GM19239 (cell line): ENCODE results near the gene SUMO3.
"Not testable (repeated sequence)": the region's sequence is repeated elsewhere in the genome, so short reads cannot be mapped to it uniquely, and the experiment has no call there.

ENCODE experiments used
- DNase-seq: peaks from one replicate; pipeline ENCODE4 v3.0.0; 2011; ENCODE audit warnings: low spot score; ENCODE audit not compliant: insufficient read length
- FAIRE-seq: peaks from 2 replicates; lab custom pipeline; 2011; peaks lifted over from hg19 to GRCh38; lab: Jason Lieb, UNC

Gene SUMO3

DNA sequence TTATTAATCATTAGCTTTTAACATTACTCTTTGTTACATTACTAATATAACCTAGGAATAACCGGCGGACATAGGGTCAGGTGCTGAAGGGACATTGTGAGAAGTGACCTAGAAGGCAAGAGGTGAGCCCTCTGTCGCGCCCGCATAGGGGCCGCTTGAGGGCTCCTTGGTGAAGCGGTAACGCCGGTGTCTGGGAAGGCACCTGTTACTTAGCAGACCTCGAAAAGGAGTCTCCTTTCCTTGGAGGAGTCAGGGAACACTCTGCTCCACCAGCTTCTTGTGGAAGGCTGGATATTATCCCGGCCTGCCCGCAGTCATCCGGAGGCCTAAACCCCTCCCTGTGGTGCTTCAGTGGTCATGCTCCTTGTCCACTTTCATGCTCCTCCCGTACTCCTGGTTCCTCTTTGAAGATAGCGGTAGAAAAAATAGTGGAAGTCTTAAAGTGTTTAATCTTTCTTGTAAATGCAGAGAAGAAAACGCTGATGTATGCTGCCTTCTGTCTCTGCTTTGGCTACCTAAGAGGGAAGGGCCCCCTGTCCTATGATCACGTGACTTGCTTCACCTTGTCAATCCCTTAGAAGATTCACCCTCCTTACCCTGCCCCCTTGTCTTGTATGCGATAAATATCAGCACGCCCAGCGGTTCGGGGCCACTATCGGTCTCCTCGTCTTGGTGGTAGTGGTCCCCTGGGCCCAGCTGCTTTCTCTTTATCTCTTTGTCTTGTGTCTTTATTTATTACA is 14.8 kb upstream of the SUMO3 start:
- not testable (repeated sequence) for FAIRE-seq, DNase-seq

DNA sequence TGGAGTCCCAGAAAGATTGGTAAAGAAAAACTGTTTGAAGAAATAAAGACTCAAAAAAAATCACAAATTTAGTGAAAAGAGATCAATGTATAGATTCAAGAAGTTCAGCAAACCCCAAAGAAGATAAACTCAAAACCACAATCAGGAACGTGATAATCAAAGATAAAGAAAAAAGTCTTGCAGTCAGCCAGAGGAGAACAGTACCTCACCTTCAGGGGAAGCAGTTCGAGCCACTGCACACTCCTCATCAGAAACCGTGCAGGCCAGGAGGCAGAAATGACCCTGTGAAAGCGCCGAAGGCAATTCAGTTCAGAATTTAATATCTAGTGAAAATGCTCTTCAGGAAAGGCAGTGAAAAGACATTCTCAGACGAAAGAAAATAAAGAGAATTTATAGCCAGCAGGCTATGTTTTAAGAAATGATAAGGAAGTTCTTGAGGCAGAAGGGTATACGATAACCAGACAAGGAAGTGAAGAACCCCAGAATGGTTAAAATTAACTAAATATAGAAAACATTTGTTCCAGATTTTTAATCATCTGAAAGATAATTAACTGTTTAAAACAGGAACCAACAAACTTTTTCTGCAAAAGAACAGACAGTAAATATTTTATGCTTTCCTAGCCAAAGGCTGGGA is 13.5 kb upstream of the SUMO3 start:
- DNase-seq (no peak), FAIRE-seq (peak; percentile 76)

DNA sequence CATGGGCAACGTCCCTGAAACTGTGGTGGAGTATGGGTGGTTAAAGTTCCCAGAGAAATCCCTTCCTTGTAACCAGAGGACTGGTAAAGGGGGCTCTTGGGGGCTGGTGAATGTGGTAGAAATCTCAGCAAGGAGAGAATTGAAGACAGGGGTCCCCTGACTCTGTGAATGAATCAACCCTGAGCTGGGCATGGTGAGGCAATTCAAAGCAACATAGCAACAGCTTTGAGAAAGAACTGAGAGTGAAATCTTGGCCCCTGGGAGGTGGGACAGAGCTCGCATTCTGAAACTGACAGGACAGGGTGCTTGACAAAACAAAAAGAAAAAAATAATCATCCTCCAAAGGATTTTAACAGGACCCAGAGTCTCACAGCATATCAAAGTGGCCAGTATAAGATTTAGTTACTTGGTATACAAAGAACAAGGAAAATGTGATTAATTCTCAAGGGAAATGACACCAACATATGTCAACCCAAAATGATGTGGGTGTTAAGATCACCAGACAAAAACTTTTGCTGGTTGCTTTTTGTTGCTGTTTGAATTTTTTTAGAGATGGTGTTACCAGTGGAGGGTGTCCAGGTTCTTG is 11.7 kb upstream of the SUMO3 start:
- DNase-seq = no peak
- peak; percentile 47 for FAIRE-seq

DNA sequence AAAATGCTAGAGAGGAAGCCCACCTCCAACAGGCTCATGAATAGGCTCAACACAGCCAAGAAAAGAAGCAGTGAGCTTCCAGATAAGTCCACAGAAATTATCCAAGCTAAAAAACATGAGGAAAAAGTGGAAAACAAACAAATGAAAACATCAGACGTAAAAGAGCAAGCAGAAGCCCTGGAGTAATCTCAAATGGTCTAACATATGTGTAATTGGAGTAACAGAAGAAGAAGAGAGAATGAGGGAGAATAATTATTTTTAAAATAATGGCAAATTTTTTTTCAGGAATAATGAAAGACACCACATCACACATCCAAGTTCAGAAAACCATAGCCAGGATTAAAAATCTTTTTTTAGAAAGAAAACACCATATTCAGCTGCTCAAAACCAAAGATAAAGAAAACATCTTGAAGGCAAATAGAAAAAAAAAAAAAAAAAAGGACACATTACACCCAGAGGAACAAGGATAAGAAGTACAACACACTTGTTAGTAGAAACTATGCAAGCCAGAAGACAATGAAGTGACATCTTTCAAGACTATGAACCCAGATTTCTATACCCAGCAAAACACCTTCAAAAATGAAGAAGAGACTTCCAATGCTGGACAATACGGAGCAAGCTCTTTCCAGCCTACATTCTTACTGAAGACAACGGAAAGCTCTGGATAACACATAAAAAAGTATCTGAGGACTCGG is 10.6 kb upstream of the SUMO3 start:
- FAIRE-seq = no peak
- no peak for DNase-seq

DNA sequence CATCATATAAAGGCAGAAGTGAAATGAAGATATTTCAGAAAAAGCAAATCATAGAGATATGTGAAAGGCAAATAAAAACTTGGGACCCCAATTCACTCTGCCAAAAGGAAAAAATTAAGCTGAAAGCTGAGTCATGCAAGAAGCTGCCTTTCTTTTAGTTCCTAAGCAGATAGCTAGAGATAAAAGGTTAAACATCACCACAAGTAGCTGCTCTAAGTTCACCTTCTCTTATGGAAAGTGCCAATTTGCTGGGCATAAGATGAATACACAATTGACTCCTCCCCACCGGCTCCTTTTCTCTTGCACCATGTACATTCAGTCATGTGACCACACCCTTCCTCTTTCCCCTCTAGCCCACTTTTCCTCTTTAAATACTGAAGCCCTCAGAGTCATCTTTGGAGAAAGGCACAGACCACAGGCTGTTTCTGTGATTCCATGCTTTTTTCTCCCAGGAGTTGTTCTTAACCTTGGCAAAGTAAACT is 5.4 kb upstream of the SUMO3 start:
- DNase-seq (no peak), FAIRE-seq (no peak)

DNA sequence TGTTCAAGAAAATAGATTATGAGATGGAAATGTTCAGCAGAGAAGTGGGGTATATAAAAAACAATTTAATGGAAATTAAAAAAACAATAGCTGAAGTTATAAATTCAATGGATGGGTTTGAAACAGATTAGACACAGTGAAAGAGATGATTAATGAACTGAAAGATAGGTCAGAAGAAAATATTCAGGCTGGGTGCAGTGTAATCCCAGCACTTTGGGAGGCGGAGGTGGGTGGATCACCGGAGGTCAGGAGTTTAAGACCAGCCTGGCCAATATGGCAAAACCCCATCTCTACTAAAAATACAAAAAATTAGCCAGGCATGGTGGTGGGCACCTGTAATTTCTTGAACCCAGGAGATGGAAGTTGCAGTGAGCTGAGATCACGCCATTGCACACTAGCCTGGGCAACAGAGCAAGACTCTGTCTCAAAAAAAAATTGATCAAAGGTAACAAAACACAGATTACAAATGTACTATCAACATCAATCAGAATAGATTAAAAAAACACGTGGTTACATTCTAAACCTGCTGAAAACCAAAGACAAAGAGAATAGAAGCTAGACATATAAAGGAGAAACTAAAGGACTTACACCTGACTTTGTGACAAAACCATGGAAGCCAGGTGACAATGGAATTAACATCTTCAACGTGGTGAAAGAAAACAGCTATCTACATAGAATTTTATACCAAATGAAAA is 4.8 kb upstream of the SUMO3 start:
- DNase-seq (no peak), FAIRE-seq (no peak)

DNA sequence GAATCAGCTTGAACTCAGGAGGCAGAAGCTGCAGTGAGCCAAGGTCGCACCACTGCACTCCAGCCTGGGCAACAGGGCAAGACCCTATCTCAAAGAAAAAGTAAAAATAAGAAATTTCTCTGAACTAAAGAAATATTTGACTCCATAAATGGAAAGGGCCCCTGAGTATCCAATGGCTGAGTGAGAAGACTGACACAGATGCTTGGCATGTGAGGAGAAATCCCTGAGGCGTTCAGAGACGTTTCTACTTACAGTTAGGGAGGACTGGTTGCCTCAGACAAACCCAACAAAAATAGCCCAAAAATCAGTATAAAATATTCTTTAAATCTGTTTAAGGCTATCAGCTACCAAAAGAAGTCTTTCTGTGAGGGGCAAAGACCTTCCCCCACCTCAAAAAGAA is 3.0 kb upstream of the SUMO3 start:
- DNase-seq = no peak
- FAIRE-seq = no peak

DNA sequence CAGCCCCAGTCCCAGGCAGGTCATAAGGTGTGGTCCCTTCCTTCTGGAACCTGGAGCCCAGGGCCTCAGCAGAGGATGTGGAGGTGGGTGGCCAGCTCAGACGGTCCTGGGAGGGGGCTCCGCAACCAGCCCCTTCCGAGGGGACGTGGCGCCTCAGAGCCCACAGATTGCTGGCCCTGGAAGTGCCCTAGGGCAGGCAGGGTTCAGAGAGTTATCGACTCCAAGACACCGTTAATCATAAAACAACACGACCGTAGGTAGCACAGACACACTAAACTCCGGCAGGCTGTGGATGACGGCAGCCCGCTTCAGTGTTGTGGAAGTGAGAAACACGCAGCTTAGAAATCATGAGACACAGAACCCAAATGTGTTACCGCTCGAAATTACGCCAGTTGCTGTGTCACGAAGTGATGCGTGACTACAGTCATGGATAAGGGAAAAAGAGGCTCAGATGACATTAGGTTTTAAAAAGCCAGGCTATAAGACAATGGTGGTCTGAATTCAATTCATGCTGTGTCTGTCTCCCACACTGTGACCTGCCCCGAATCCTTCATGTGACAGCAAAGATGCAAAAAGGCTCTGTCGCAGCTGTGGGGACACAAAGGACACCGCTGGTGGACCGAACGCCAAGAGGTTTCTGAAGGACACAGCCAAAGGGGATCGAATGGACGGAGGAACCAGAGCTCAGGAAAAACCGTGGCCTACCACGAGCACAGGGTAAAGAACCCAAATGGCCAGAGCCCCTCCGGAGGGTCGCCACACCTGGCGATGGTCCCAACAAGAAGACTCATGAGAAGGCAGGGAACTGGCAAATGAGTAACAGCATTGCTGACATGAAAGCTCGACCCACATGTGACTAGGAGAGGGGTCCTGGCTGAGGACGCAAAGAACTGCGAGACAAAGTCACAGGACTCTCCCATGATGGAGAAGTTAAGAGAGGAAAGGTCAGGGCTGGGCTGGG is 1.7 kb upstream of the SUMO3 start:
- no peak for DNase-seq
- FAIRE-seq = no peak

DNA sequence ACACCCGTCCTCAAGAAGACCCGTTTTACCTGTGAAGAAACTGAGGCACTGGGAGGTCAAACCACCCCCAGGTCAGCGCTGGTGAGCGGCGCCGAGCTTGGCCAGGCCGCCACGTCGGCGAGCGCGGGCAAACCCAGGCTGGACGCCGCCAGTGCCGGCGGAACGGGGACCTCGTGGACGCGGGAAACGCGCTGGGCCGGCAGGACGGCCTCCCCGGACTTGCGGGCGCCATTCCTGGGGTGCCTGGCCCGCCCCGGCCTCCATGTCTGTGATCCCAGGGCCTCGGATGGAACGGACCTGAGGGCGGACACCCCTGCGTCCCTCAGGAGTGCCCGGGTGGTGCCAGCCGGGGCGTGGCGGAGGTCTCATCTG is 764 bp upstream of the SUMO3 start:
- no peak for FAIRE-seq
- no peak for DNase-seq

DNA sequence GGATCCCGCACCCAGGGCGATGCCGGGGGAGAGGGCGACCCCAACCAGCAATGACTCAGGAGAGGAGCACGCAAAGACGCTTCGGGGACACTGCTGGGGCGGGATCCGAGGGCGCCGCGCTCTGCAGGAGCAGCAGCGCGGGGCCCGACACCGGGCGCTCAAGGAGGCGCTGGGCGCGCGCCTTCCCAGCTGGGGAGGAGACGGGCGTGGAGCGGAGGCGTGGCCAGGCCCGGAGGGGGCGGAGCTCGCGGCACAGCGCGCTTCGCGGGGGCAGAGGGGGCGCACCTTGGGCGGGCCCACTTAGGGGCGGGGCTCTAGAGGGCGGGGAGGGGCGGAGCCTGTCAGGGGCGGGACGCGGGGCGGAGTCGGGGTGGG is 369 bp downstream of the SUMO3 start:
- DNase-seq (peak; percentile 99), FAIRE-seq (peak; percentile 74)

DNA sequence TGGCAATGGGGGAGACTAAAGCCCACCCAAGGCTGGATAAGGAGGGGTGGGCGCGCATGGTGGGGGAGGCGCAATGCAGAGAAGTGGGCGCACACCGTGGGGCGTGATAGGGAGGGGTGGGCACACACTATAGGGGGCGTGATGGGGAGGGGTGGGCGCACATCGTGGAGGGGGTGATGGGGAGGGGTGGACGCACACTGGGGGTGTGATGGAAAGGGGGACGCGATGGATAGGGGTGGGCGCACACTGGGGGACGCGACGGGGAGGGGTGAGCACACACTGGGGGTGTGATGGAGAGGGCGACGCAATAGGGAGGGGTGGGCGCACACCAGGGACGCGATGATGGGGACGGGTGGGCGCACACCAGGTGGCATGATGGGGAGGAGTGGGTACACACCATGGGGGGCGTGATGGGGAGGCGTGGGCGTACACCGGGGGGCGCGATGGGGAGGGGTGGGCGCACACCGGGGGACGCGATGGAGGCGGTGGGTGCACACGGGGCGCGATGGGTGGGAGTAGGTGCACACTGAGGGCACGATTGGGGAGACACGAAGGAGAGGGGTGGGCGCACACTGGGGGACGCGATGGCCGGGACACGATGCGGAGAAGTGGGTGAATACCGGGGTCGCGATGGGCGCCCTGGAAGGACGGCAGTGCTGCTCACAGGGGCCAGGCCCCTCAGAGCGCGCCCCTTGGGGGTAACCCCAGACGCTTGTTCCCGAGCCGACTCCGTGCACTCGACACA is 929 bp downstream of the SUMO3 start:
- DNase-seq = no peak
- no peak for FAIRE-seq

DNA sequence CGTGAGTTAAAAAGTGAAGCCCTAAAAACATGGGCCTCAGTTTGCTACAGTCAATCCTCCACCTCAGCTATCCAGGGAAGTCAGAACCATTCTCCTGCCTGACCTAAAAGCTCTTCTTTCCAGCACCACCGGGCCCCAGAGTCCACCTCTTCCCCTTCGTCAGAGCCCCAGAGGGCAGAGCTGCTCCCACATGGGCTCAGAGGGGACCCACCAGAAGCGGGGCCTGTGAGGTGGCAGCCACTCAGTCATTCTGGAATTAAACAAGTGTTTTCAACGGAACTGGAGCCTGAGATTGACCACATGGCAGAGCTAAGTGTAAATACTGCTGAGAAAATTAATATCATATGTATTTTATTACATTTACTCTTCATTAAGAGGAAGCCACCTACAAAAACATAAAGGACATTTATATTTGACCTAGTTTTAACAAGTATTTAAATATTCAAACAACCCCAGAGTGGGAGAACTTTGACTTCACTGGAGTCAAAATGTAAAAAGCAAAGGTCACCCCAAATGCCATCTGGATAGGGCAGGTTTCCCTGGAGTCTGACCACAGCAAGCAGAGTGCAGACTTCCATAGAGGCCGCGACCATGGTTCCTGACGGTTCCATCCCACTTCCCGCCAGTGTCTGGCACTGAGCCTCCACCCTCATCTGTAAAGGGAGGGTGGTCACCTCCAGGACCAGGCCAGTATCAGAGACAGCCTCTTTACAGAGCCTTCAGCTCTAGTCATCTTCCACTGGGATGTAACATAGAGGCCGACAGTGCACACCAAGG is 1.8 kb downstream of the SUMO3 start:
- DNase-seq (no peak), FAIRE-seq (no peak)

DNA sequence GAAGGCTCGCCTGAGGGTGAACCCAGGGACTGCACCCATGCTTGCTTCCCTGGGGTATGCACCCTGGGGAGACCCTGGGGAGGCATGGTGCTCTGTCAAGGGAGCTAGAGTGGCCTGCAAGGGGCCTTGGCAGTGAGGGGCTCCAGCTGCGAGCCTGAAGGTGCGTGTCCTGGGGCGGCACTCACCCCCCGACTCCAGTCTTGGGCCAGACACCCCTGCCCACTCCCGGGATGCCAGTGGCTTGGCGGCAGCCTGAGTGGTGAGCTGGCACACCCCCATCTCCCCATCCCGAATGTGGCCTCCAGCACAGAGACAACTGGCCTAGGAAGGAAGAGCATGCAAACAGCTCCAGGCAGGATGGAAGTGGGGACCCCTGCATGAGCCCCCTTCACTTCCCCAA is 2.6 kb downstream of the SUMO3 start:
- no peak for FAIRE-seq
- no peak for DNase-seq

DNA sequence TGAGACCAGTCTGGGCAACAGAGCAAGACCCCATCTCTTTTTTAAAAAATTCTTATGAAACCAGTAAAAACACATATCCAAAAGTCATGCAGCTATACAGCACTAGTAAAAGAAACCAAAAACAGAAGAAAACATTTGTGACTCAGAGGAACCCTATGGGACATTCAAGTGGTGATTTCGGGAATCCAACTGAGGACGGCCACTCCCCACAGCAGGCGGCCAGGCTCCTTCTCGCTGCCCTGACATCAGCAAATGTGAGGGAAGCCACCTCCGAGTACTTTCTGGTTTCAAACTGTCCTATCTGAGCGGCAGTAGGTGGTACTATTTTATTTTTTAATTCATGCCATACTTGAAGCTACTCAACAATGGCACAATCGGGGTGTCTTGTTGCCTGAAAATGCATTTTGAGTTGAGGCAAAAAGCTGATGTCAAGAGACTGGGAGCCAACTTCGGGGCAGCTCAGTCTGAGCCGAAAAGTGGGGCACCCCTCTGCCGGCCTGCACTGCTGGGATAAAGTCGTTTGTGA is 3.3 kb downstream of the SUMO3 start:
- DNase-seq (no peak), FAIRE-seq (no peak)

DNA sequence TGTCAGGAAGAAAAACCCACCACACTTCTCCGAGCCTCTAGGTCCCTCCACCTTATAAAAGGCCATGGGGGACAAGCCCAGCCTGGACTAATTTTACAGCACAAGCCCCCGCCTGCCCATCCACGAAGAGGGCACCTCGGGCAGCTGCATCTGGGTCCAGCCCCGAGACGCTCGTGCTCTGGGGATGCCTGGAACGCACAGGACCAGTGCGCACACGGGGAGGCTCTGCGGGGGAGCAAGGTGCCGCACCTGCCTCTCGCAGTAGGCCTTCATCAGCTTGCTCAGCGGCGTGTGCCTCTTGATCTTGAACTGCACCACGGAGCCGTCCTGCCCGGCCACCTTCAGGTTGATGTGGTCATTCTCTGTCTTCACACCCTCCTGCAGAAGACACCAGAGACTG is 4.1 kb downstream of the SUMO3 start:
- no peak for FAIRE-seq
- DNase-seq = no peak

DNA sequence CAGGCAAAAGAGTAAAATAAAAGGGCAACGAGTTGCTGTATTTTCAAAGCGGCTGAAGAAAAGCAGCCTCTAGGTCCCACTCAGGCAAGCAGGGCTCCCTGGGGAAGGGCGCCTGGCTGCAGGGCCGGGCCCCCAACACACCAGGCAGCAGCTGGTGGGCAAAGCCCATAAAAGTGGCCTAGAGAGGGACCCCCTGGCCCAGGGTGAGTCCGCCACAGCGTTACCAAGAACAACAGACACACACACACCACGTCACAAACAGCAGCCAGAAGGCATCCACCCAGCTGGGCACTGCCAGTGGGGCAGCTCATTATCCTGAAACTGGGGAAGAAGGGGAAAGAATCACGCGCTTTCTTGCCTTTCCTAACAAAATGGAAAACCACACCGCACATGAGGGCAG is 4.7 kb downstream of the SUMO3 start:
- FAIRE-seq (no peak), DNase-seq (no peak)

DNA sequence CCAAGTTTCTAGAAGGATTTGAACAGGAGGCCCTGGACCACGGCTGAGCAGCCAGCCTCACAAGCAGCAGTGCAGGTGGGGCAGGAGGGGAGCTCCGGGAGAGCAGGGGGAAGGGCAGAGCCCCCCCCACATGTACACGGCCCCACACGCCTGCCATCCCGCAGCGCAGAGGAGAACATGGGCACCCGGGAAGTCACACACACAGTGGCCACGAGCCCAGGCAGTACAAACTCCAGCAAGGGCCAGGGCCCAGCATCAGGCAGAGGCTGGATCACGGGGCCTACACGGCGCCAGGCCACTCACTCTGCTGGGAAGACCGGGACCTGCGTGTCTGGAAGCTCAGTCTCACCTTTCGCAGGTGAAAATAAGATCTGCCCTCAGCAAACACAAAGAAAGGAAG is 5.2 kb downstream of the SUMO3 start:
- no peak for DNase-seq
- FAIRE-seq = no peak

DNA sequence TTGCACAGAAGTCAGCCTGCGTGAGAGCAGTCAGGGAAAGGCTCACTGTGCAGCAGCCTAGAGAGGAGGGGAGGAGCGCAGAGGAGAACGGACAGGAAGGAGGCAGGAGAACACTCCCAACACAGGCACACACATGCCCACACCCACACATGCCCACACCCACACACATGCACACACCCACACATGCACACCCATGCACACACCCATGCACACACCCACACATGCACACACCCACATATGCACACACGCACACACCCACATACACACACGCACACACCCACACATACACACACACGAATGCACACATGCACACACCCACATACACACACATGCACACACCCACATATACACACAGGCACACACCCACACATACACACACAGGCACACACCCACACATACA is 7.1 kb downstream of the SUMO3 start:
- no peak for DNase-seq
- no peak for FAIRE-seq
